SU-DHL-6 (cell line): Measurements from ENCODE around the gene TREM2.

ENCODE experiments used
- H2AFZ ChIP-seq: fragments of 200-600 bp; sonication (generic); 2 replicates; pipeline ENCODE4 v1.6.1; 2014; ENCODE audit warnings: low read depth, mild to moderate bottlenecking, moderate library complexity, mixed read lengths, antibody characterized with exemption, low read length; ENCODE audit not compliant: severe bottlenecking
- H3F3A ChIP-seq: fragments of 200-600 bp; shearing (Covaris generic); 2 replicates; pipeline ENCODE4 v1.6.0; 2016; ENCODE audit warnings: antibody characterized with exemption, mild to moderate bottlenecking; ENCODE audit not compliant: insufficient read depth
- H3K27ac ChIP-seq: fragments of 200-600 bp; sonication (generic); 2 replicates; pipeline ENCODE4 v1.5.1; 2016; ENCODE audit warnings: low read depth, mild to moderate bottlenecking, low read length, moderate library complexity, mixed read lengths
- H3K27me3 ChIP-seq: fragments of 200-600 bp; sonication (generic), shearing (Covaris generic); 2 replicates; pipeline ENCODE4 v1.6.0; 2014; ENCODE audit warnings: mild to moderate bottlenecking, low read length
- H3K36me3 ChIP-seq: fragments of 200-600 bp; sonication (generic); 2 replicates; pipeline ENCODE4 v1.6.1; 2014; ENCODE audit warnings: mild to moderate bottlenecking, low read length, mixed read lengths
- H3K4me2 ChIP-seq: fragments of 300-600, 200-600 bp; shearing (Covaris generic), sonication (generic); 2 replicates; pipeline ENCODE4 v1.6.0; 2014; ENCODE audit warnings: low read length, low read depth, mild to moderate bottlenecking; ENCODE audit not compliant: poor library complexity, severe bottlenecking
- H3K4me3 ChIP-seq: fragments of 200-600 bp; sonication (generic); 2 replicates; pipeline ENCODE4 v1.5.1; 2014; ENCODE audit warnings: antibody characterized with exemption, low read length, mild to moderate bottlenecking, mixed read lengths; ENCODE audit not compliant: insufficient read depth, poor library complexity, severe bottlenecking
- H3K79me2 ChIP-seq: fragments of 200-600 bp; sonication (generic); 2 replicates; pipeline ENCODE4 v1.6.1; 2014; ENCODE audit warnings: mild to moderate bottlenecking, low read length, moderate library complexity; ENCODE audit not compliant: insufficient read depth
- H3K9ac ChIP-seq: fragments of 200-600 bp; sonication (generic); 2 replicates; pipeline ENCODE4 v1.7.0; 2014; ENCODE audit warnings: mild to moderate bottlenecking, low read length
- H3K9me2 ChIP-seq: fragments of 200-600 bp; sonication (generic); replicated peaks from 2 replicates; pipeline ENCODE4 v1.6.1; 2014; ENCODE audit warnings: low read length; ENCODE audit not compliant: insufficient read depth
- H3K9me3 ChIP-seq: fragments of 200-600 bp; sonication (generic); 2 replicates; pipeline ENCODE4 v1.6.1; 2014; ENCODE audit warnings: low read length, mixed read lengths; ENCODE audit not compliant: insufficient read depth
- H4K20me1 ChIP-seq: fragments of 200-600 bp; sonication (generic); 2 replicates; pipeline ENCODE4 v1.6.1; 2014; ENCODE audit warnings: low read depth, mild to moderate bottlenecking, antibody characterized with exemption, low read length, moderate library complexity, mixed read lengths
- EZH2phosphoT487 ChIP-seq: fragments of 200-600 bp; sonication (generic), shearing (Covaris generic); conservative IDR thresholded peaks from 2 replicates; pipeline ENCODE4 v1.6.1; 2018; ENCODE audit warnings: mild to moderate bottlenecking, antibody characterized with exemption, low read length, moderate library complexity, mixed read lengths
- TF ChIP-seq, protein P1 (sequence below): fragments of 200-600 bp; sonication (generic); IDR thresholded peaks from one replicate; pipeline ENCODE4 v1.5.1; 2017; ENCODE audit warnings: antibody characterized with exemption, mild to moderate bottlenecking, low read length, moderate library complexity; ENCODE audit not compliant: insufficient read depth, poor library complexity, severe bottlenecking

TREM2 gene

DNA sequence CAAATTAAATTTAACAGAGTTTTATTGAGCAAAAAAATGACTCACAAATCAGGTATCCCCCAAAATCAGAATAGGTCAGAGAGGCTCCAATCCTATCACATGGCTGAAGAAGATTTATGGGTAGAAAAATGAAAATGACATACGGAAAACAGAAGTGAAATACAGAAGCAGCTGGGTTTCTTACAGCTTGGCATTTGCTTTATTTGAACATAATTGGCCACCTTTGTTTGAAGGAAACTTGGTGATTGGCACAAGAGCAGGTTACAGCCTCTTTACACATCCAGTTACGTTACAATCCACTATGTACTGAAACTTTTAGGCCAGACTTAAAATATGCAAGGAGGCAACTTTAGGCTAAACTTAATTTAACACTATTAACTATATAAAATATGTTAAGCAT, 11.7 kb upstream of the TREM2 start:
- no peaks in the 10 kb centered on the region for H3K79me2 ChIP-seq
- no peaks in the 10 kb centered on the region for H3K27me3 ChIP-seq
- no peak overlapping the region for H3K4me2 ChIP-seq

GRCh38 chr6:41171908-41172307, 9.0 kb upstream of the TREM2 start:
- Histone ChIP-seq H3K36me3 (no peaks in the 10 kb centered on the region), H3F3A (no peaks in the 10 kb centered on the region), H3K27ac (no peak overlapping the region), H3K9me2 (no peaks in the 10 kb centered on the region), H3K9me3 (no peaks in the 10 kb centered on the region), H4K20me1 (no peaks in the 10 kb centered on the region), H2AFZ (no peak overlapping the region), H3K4me3 (no peak overlapping the region), H3K4me2 (no peak overlapping the region), H3K9ac (no peak overlapping the region), H3K79me2 (no peaks in the 10 kb centered on the region), H3K27me3 (no peaks in the 10 kb centered on the region)
- TF ChIP-seq, protein P1, sequence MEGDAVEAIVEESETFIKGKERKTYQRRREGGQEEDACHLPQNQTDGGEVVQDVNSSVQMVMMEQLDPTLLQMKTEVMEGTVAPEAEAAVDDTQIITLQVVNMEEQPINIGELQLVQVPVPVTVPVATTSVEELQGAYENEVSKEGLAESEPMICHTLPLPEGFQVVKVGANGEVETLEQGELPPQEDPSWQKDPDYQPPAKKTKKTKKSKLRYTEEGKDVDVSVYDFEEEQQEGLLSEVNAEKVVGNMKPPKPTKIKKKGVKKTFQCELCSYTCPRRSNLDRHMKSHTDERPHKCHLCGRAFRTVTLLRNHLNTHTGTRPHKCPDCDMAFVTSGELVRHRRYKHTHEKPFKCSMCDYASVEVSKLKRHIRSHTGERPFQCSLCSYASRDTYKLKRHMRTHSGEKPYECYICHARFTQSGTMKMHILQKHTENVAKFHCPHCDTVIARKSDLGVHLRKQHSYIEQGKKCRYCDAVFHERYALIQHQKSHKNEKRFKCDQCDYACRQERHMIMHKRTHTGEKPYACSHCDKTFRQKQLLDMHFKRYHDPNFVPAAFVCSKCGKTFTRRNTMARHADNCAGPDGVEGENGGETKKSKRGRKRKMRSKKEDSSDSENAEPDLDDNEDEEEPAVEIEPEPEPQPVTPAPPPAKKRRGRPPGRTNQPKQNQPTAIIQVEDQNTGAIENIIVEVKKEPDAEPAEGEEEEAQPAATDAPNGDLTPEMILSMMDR, result no peak
- no peak for TF ChIP-seq EZH2phosphoT487

More for the DNA sequence above, 11.7 kb upstream of the TREM2 start:
- no peaks in the 10 kb centered on the region for H3K9me2 ChIP-seq
- no peaks in the 10 kb centered on the region for H4K20me1 ChIP-seq
- H2AFZ ChIP-seq, result no peak overlapping the region
- H3K27ac ChIP-seq, result no peak overlapping the region
- no peak overlapping the region for H3K9ac ChIP-seq
- H3K4me3 ChIP-seq, result no peak overlapping the region
- H3F3A ChIP-seq, result no peaks in the 10 kb centered on the region
- no peaks in the 10 kb centered on the region for H3K36me3 ChIP-seq
- TF ChIP-seq, protein P1, result no peak
- TF ChIP-seq EZH2phosphoT487, result no peak
- H3K9me3 ChIP-seq, result no peaks in the 10 kb centered on the region

- Histone ChIP-seq H3K4me3 (no peak overlapping the region), H2AFZ (no peak overlapping the region), H3K9me2 (no peaks in the 10 kb centered on the region), H3K79me2 (no peaks in the 10 kb centered on the region), H4K20me1 (no peaks in the 10 kb centered on the region), H3K36me3 (no peaks in the 10 kb centered on the region), H3K9ac (no peak overlapping the region), H3K27me3 (no peaks in the 10 kb centered on the region), H3K27ac (no peak overlapping the region), H3K9me3 (no peaks in the 10 kb centered on the region), H3F3A (no peaks in the 10 kb centered on the region), H3K4me2 (no peak overlapping the region)
- TF ChIP-seq, protein P1, result no peak
- no peak for TF ChIP-seq EZH2phosphoT487
These were observed 7.7 kb upstream of the TREM2 start for GRCh38 chr6:41170547-41171160.
